ENCODE results near the gene VAV1. TPM values are rescaled to one million over a fixed set of nuclear protein-coding genes. Genes with fewer than 3 reads are reported as not detected.

Gene VAV1
- total and polyA plus RNA-seq, 2 of the 13 experiments (the other 11 are each of a cell fraction or from before 2014, with no cell fraction given): not detected

GRCh38 chr19:6737873-6738786 lies 34.4 kb upstream of the VAV1 start (continued):
- TF ChIP-seq ZBTB21 (CRISPR knock-in tag; IDR thresholded peaks at IDR 0.05) (no peak), NBN (conservative IDR thresholded peaks at IDR 0.05) (no peak), ZNF598 (CRISPR knock-in tag; IDR thresholded peaks at IDR 0.05; ENCODE audit: borderline replicate concordance) (0 out of 2 replicates have a peak, but pooled peaks have one; percentile 13), ZNF552 (CRISPR knock-in tag; IDR thresholded peaks at IDR 0.05; ENCODE audit: borderline replicate concordance) (no peak), MAFG (CRISPR knock-in tag; IDR thresholded peaks at IDR 0.05) (no peak), HOXA3 (CRISPR knock-in tag; IDR thresholded peaks at IDR 0.05) (peak; percentile 18; the same call in 1 of the 2 replicates), CBX2 (IDR thresholded peaks at IDR 0.05; ENCODE audit: low read depth, low read length) (no peak), CBX2 (CRISPR knock-in tag; IDR thresholded peaks at IDR 0.05; ENCODE audit: low read depth) (no peak), ZNF674 (CRISPR knock-in tag; IDR thresholded peaks at IDR 0.05; ENCODE audit: low read depth) (no peak), ZNF746 (CRISPR knock-in tag; IDR thresholded peaks at IDR 0.05) (no peak), ZNF816 (CRISPR knock-in tag; IDR thresholded peaks at IDR 0.05; ENCODE audit: borderline replicate concordance) (no peak), MAFF (IDR thresholded peaks at IDR 0.05; ENCODE audit: low read depth, low read length) (no peak), ZNF253 (CRISPR knock-in tag; IDR thresholded peaks at IDR 0.05; ENCODE audit: borderline replicate concordance) (no peak), HHEX (CRISPR knock-in tag; IDR thresholded peaks at IDR 0.05) (no peak), MED13 (CRISPR knock-in tag; IDR thresholded peaks at IDR 0.05) (no peak), ZNF720 (CRISPR knock-in tag; IDR thresholded peaks at IDR 0.05) (no peak), ZNF318 (CRISPR knock-in tag; IDR thresholded peaks at IDR 0.05) (no peak), LRRFIP1 (CRISPR knock-in tag; conservative IDR thresholded peaks at IDR 0.05) (no peak), RBM39 (IDR thresholded peaks at IDR 0.05; ENCODE audit: low read depth, low read length, poor library complexity, severe bottlenecking) (peak; percentile 41), NFE2L1 (CRISPR knock-in tag; IDR thresholded peaks at IDR 0.05; ENCODE audit: borderline replicate concordance) (no peak)
